GM12874 (cell line): ENCODE results near the gene MYO3B.

ENCODE experiments used
- TF ChIP-seq, protein P1 (sequence below): IDR thresholded peaks from 2 replicates; pipeline ENCODE4 v1.5.1; 2011; ENCODE audit warnings: low read depth, mild to moderate bottlenecking, control low read depth, low read length, moderate library complexity; ENCODE audit not compliant: insufficient read depth

The MYO3B gene

DNA sequence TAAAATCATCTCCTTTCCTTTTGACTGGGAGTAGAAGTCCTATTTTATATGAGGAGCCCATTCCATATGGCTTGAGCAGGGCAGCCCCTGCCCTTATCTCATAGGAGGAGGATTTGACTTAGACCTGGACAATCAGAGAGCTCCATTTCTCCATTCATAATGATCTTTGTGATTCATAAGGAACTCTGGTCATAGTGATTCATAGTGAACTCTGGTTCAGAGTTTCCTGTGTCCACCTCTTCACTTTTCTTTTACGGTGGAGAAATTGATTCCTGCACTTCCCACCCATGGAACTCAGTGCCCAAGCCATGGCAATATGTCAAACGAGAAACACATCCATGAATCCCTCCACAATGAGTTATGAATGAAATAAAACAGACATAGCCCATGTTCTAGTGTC is 12.8 kb upstream of the MYO3B start:
- TF ChIP-seq, protein P1, sequence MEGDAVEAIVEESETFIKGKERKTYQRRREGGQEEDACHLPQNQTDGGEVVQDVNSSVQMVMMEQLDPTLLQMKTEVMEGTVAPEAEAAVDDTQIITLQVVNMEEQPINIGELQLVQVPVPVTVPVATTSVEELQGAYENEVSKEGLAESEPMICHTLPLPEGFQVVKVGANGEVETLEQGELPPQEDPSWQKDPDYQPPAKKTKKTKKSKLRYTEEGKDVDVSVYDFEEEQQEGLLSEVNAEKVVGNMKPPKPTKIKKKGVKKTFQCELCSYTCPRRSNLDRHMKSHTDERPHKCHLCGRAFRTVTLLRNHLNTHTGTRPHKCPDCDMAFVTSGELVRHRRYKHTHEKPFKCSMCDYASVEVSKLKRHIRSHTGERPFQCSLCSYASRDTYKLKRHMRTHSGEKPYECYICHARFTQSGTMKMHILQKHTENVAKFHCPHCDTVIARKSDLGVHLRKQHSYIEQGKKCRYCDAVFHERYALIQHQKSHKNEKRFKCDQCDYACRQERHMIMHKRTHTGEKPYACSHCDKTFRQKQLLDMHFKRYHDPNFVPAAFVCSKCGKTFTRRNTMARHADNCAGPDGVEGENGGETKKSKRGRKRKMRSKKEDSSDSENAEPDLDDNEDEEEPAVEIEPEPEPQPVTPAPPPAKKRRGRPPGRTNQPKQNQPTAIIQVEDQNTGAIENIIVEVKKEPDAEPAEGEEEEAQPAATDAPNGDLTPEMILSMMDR, result no peak

DNA sequence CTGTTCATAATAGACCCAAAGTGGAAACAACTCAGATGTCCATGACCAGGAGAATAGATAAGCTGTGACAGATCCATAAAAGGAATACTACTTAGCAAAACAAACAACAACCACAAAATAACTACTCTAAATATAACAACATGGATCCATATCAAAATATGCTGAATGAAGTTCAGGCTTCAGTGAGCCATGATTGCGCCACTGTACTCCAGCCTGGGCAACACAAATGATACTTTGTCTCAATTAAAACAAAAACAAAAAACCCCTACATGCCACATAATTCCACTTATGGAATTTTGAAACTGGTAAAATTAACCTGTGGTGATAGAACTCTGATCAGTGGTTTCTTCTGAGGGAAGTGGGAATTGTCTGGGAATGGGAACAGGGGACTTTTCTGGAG is 11.2 kb upstream of the MYO3B start:
- TF ChIP-seq, protein P1, result no peak

DNA sequence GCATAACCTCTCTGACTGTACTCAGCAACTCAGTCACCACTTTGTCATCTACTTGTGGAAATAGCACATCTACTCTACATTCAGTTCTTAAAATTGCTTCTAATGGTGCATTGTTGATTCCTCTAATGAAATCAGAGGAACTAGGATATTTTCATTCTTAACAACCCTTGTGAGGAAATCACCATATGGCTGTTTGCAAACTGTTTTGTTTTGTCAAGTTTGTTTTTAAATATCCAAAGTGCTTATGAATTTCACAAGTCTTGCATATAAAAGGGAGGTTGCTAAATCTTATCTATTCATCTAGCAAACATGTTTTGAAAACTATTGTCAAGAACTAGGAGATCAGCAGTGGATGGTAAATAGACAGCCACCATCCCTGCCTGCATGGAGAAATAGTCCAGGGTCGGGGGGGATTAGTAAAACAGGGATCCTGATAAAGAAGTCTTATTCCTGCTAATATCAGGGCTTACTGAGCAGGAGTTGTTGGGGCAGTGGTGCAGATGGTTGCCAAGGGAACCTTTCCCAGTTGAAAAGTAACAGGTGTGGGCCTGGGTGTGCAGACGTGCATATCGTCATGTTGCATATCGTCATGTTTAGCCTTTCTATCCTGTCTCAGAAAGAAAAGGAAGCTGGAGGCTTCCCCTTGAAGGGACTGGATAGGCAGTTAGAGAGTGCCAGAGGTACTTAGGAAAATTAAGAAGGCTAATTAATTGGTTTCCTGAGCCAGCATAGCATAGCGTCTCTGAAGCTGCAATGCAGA is 7.5 kb upstream of the MYO3B start:
- TF ChIP-seq, protein P1, result no peak

DNA sequence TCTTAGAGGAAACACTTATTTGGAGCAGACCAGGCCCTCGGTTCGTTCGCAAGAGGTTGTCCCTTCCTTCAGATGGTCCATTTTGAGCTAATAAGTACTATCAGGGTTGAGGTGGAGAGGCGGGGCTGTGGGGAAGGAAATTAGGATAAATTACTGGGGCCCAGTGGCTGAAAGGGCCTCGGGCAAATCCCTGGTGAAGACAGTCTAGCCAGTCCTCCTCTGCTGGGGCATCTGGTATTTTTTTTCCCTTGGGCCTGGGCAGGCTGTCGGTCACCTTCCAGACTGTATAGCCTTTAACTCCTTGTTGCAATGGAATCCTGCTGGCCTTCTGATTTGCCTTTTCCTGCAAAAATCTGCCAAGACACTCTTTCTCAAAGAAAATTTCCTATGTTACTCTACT is 1.7 kb upstream of the MYO3B start:
- TF ChIP-seq, protein P1, result no peak

DNA sequence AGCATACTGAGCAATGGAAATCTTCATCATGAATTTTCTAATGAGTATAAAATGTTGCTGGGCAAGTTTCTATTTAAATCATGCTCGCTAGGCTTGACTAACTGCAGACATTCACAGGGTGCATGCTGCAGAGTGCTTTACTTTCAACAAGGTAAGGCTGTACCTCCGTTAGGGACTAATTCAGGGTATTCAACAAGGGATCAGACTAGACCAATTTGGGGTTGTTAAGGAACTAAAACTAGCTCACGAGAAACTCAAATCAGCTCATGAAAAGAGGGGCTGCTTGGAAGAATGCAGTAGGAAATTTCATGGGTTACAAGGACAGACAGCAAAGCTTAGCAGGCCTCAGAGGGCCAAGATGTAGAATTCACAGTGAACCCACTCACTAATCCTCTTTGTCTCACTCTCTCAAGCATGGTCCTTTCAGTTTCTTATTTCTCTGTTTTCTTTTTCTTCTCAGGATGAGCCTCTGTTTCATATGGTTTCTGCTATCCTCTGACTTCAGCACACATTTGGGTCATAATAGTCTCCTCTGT is 2.2 kb downstream of the MYO3B start:
- TF ChIP-seq, protein P1, result no peak

DNA sequence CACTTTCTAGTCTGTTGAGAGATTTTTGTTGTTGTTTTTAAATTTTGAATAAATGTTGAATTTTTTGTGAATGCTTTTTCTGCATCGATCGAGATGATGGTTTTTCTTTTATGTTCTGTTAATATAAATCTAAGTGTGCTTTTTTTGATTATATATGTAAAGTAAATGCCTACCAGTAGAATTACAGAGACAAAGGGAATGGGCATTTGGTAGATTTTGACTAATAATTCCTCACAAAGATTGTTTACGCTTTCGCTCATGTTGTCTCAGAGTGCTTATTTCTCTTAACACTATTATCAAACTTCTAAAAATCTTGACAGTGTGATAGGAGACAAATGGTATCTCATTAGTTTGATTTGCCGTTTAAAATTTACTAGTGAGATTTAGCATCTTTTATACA is 3.7 kb downstream of the MYO3B start:
- TF ChIP-seq, protein P1, result no peak

DNA sequence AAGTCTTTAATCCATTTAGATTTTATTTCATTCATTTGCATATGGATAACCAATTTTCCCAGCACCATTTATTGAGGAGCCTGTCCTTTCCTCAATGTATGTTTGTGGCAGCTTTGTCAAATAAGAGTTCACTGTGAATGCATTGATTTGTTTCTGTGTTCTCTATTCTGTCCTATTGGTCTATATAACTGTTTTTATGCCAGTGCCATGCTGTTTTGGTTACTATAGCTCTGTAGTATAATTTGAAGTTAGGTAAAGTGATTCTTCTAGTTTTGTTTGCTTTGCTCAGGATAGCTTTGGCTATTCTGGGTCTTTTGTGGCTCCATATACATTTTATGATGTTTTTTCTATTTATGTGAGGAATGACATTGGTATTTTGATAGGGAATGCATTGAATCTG is 7.4 kb downstream of the MYO3B start:
- TF ChIP-seq, protein P1, result no peak
